GM19025 (cell line): Measurements from ENCODE around the gene KIF6.

Experiments used
- ATAC-seq: cut with Tn5 transposase; IDR thresholded peaks from one replicate; pipeline ENCODE4 v1.9.1; 2021; ENCODE audit warnings: mild to moderate bottlenecking, low read depth, moderate library complexity; ENCODE audit not compliant: unreplicated experiment

Gene KIF6

GRCh38 chr6:39471954-39472659, 253.1 kb downstream of the KIF6 start:
- ATAC-seq = peak; percentile 72

- ATAC-seq = no peak
These were observed 254.7 kb downstream of the KIF6 start for GRCh38 chr6:39470506-39470905.

- no peak for ATAC-seq
These were observed 256.8 kb downstream of the KIF6 start for GRCh38 chr6:39468385-39468784.

GRCh38 chr6:39466631-39467030, 258.6 kb downstream of the KIF6 start:
- ATAC-seq = no peak

GRCh38 chr6:39465539-39465938, 259.7 kb downstream of the KIF6 start:
- ATAC-seq = no peak

- no peak for ATAC-seq
These were observed 261.1 kb downstream of the KIF6 start for GRCh38 chr6:39464067-39464466.

GRCh38 chr6:39453956-39454524, 271.2 kb downstream of the KIF6 start:
- ATAC-seq = no peak

- ATAC-seq = no peak
These were observed 272.0 kb downstream of the KIF6 start for GRCh38 chr6:39453241-39453640.

GRCh38 chr6:39452306-39453145, 272.7 kb downstream of the KIF6 start:
- ATAC-seq = no peak

- no peak for ATAC-seq
These were observed 273.4 kb downstream of the KIF6 start for GRCh38 chr6:39451831-39452230.

GRCh38 chr6:39449022-39449421, 276.2 kb downstream of the KIF6 start:
- no peak for ATAC-seq

GRCh38 chr6:39446909-39447308, 278.3 kb downstream of the KIF6 start:
- ATAC-seq = no peak

GRCh38 chr6:39445667-39446066, 279.5 kb downstream of the KIF6 start:
- no peak for ATAC-seq

GRCh38 chr6:39444479-39445019, 280.7 kb downstream of the KIF6 start:
- no peak for ATAC-seq

GRCh38 chr6:39441986-39442385, 283.2 kb downstream of the KIF6 start:
- ATAC-seq = no peak

- no peak for ATAC-seq
These were observed 283.9 kb downstream of the KIF6 start for GRCh38 chr6:39441301-39441700.

GRCh38 chr6:39440039-39440426, 285.2 kb downstream of the KIF6 start:
- no peak for ATAC-seq

- ATAC-seq = no peak
These were observed 285.7 kb downstream of the KIF6 start for GRCh38 chr6:39439342-39440038.

GRCh38 chr6:39433630-39434029, 291.6 kb downstream of the KIF6 start:
- no peak for ATAC-seq

GRCh38 chr6:39432330-39433025, 292.7 kb downstream of the KIF6 start:
- ATAC-seq = no peak
